Stimulated activated CD4-positive, alpha-beta T cell treated with anti-CD3 and anti-CD28 coated beads, Interleukin-2, amount 100 ng/mL, for 4 hours (primary cell): ENCODE measurements around the gene CCK.
A peak's percentile ranks its signal among the peaks of the same experiment; 100 is the strongest.

Experiments used
- DNase-seq: peaks from one replicate; pipeline ENCODE4 v3.0.0-alpha.2; 2020; ENCODE audit warnings: low read depth

Gene CCK

DNA sequence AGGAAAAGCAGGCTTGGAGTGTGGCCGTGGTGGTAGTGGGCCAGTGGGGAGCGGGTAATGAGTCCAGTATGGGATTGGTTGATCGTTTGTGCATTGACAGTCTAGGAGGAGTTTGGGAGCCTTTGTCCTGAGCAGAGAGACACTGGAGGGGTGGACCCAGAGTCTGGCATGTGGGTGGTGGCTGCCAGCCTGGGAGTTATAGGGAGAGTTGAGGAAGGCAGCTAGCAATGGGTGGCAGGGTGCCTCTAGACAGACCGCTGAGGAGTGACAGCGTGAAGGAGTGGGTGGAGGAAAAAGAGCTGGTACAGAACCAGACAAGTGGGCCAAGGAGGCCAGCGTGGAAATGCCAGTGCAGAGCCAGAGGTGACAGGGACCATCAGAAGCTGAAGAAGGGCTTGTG, 1.9 kb upstream of the CCK start:
- no peak for DNase-seq

DNA sequence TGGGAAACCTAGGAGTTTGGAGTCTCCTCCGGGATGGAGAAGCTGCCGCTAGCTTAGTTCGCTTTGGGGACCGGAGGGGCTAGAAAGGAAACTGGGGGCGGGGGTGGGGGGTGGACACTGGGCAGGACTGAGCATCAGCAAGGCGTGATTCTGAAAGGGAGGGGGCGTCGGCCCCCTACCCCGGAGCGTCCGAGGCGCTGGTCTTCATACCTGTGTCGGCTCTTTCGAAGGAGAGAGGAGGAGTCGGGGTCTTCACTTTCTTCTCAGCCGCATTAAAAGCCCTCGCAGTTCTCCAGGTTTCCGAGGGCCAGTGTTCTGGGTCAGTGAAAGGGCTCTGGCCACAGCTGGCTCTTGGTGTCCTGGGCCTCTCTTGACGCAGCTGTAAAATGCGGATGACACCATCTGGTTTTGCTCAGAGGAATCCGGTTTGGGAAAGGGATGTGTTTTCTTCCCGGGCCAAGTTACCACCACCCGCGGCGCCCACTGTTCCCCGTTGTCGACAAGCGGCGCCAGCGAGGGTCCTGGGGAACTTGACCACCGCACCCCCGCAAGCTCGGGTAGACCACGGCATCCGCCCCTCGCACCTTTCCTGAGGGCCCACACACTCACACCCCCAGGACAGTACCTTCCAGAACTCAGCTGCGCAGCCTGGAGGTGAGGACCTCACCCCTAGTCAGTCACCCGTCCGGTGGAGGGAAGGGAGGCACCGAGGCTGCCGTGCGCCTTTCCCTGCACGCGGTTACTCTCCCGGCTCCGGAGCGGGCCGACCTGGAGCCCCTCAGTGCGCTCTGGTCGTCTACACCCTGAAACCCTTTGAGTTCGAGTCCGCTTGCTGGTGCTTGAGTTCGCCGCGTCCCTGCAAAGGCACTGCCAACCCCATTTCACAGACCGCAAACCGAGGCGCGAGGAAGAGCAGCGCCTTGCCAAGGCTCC, 660 bp downstream of the CCK start:
- no peak for DNase-seq

DNA sequence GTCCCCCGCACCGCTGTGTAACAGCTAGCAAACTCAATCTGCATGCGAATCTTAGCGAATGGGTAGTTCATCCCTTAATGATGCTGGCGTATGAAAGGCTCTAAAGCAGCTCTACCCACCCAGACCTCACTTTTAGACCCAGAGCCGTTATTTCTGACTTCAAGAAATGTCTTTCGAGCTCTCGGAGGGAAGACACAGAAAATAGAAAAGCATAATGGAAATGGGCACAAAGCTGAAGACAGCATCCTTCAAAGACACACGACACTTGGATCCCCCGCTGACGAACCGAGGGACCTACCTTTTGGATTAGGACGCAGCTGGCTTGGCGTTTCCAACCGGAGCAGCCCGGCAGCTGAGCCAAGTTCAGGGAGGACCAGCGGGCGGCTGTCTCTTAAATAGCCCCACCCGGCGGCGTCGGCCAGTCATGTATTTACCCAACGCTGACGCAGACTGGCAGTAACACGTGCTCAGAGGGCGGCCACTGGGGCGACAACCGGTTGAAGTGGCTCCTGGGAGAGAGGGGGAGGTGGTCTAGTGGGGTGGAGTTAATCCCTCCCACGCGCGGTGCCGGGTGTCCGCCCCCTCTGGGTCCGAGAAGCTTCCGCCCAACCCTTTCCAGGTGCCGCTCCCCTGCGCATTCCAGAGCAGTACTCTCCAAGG, 1.5 kb downstream of the CCK start:
- DNase-seq: no peak

DNA sequence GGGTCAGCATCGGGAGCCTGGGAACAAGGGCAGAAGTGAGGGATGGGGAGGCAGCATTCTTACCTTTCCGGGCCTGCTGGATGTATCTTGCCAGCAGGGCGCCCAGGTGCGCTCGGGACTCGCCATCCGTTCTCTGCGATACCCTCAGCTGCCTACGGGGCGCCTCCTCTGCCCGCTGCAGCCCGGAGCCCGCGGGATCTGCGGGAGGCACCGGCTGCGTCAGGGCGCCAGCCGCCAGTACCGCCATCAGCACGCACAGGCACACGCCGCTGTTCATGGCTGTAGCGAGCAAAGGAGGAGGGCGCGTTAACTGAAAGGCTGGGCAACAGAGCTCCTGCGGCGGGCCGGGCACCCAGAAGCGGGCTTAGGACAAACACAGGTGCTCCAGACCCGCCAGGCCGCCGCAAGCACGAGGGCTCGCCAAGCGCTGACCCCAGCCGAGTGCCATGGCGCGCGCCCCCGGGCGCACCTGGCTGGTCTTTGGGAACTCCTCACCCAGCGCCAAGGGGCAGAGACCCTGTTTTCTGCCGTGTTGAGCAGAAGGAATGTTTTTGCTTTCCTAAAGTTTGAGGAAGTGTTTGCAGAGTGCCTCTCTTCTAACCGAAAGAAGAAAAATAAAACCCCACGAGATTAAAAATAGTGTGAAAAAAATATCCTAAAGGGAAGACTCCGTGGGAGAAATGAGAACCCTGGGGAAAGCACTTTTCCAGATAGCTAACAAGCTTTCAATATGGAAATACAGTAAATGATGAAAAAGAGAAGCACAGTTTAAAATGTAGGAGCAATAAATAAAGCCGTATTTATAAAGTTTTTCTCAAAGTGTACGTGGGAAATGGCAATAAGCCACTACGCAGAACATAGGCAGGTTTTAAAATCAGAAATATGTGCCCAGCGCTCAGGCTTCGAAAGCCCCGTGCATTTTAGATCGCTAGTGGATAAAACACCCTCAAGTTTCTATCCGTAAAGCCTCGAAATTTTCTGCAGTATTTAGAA, 2.3 kb downstream of the CCK start:
- DNase-seq: no peak

DNA sequence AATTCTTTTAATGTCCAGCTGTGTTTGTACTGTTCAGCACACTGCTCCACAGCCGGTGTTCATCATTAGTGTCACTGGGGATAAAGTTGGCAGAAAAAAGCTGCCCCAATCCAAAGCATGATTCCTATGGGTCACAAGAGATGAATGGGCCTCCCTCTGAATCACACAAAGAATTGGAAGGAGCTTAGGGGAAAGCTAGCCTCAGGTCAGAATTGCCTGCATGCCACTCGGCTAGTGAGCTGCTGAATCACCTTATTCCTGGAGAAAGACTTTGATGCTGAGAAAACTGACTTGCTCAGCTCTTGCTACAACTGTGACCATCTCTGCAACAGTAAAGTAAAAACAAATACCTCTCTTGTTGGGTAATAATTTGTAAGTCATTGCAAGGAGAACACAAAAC, 3.5 kb downstream of the CCK start:
- no peak for DNase-seq

DNA sequence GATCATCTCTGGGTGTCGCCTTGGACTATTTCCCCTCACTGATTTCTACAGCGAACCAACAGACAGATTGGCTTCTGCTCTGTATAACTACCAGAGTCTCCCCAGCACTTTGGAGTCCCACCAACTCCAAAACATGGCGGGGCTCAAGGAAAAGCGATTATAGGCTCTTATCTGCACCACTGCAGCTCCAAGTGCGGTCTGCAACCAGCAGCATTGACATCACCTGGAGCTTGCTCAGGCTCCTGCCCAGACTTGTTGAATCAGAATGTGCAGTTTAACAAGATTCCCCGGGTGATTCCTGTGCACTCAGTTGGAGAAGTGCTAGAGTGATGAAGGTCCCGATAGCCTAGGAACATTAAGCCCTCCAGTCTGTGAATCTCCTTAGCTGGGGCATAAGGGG, 9.0 kb downstream of the CCK start:
- no peak for DNase-seq

DNA sequence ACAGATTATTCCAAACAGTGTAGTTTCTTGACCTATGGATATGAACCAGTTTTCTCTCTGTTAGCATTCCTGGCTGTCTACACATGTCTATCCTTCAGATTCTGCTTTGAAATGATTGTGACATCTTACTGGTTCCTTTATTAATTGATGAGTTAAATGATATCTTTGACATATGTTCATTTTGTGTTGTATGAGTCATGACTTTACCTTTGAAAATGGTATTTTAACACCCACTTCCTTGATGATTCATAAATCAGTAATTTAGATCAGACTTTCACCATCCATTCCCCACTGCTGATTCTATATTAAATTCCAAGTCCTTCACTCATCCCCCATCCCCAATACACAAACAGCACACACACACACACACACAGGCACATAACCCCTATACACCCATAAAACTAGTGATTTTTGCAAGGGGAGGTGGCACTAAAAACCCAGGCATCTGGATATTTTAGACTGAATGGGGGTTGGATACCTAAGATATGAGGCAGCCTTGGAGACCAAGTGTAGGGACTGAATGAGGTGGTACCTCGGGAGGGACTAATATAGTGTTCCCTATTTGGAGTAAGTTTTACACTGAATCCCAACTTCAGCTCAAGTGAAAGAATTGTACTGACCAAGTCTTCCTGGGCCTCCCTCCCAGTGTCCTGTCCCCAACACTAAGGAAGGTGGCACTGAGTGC, 9.7 kb downstream of the CCK start:
- DNase-seq: no peak

DNA sequence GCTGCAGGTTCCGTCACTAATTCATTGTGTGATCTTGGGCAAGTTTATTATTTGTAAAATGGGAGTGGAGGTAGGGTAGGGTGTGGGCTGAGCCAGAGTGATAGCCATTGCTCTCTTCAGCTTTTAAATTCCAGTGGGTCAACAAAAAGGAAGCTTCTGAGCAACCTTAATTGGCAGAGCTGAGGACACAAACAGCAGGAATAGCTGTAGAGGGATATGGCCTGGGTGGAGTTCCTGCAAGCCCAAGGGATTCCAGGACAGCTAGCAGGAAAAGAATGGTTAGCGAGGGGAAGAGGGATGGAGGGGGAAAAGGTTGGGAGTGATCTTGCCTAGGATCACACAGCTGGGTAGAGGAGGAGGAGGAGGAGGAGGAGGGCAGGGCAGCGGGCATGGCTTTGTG, 11.4 kb downstream of the CCK start:
- DNase-seq: no peak

DNA sequence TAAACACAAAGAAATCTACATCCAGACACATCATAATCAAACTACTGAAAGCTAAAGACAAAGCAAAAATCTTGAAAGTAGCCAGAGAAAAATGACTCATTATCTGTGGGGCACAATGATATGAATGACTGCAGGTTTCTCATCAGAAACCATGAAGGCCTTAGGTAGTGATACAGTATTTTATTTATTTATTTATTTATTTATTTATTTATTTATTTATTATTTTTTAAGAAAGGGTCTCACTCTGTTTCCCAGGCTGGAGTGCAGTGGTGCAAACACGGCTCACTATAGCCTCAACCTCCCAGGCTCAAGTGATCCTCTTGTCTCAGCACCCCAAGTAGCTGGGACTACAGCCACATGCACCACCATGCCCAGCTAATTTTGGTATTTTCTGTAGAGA, 15.2 kb downstream of the CCK start:
- no peak for DNase-seq

DNA sequence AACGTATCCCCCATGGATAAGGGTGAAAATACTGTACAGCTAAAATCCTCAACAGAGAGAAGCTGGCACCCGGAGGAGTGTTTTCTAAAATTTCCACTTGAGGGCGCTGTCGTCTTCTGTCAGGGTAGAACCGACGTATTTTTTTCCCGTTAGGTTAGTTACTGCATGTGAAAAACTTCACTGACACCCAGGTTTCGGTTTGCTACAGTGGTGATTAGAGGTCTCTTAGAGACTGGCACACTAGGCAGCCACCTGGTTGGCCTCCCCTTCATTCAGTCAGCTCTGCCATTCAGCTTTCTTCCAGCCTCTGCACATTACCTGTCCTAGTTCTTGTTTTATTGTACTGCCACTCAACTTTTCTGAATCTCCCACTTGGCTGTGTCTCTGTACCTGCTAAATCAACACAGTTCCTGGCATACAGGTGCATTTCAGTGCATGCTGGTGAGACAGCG, 18.4 kb downstream of the CCK start:
- DNase-seq: peak; percentile 41

DNA sequence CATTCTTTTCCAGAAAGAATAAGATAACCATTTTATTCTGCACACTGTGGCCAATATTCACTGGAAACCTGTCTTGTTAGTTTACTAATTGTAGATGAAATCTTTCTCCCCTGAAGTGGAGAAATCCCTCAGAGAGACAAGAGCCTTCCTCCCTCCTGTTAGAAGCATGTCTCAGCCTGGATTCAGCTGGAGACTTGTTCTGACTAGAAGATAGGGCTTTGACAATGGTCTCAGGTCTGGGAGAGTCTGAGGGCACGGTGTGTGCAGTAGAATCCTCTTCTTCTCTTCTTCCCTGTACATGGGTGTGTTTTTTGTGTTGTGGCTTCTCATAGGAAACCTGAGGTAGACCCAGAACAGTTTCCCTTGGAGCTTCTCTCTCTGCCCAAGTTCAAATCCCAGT, 19.9 kb downstream of the CCK start:
- no peak for DNase-seq

DNA sequence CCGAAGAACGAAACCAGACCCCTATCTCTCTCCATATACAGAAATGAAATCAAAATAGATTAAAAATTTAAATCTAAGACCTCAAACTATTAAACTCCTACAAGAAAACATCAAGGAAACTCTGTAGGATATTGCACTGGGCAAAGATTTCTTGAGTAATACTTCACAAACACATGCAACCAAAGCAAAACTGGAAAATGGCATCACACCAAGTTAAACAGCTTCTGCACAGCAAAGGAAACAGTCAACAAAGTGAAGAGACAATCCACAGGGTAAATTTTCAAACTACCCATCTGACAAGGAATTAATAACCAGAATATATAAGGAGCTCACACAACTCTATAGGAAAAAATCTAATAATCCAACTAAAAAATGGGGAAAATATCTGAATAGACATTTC, 29.4 kb downstream of the CCK start:
- no peak for DNase-seq

DNA sequence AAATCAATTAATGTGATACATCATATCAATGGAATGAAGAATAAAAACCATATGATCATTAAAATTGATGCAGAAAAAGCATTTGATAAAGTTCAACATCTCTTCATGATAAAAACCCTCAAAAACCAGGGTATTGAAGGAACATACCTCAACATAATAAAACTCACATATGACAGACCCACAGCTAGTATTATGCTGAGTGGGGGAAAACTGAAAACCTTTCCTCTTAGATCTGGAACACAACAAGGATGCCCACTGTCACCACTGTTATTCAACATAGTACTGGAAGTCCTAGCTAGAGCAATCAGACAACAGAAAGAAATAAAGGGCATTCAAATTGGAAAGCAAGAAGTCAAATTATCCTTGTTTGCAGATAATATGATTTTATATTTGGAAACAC, 30.5 kb downstream of the CCK start:
- no peak for DNase-seq

DNA sequence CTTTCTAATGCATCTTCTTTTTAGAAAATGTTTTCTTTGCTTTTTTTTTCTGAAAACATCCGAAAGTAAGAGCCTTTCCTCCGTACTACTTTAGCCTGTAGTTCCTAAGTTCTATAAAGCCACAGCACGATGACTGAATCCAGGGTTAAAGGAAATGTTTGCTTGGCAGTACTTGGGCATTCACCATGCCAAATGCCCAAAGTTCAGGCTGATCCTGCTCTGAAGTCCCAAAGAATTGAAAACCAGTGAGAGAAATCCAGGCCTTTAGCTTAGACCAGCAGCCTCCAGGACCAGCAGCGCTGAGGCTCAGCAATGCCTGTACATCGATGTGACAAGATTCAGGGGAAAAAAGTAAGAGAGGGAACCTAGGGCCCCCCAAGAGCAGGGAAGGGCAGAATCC, 35.1 kb downstream of the CCK start:
- no peak for DNase-seq

DNA sequence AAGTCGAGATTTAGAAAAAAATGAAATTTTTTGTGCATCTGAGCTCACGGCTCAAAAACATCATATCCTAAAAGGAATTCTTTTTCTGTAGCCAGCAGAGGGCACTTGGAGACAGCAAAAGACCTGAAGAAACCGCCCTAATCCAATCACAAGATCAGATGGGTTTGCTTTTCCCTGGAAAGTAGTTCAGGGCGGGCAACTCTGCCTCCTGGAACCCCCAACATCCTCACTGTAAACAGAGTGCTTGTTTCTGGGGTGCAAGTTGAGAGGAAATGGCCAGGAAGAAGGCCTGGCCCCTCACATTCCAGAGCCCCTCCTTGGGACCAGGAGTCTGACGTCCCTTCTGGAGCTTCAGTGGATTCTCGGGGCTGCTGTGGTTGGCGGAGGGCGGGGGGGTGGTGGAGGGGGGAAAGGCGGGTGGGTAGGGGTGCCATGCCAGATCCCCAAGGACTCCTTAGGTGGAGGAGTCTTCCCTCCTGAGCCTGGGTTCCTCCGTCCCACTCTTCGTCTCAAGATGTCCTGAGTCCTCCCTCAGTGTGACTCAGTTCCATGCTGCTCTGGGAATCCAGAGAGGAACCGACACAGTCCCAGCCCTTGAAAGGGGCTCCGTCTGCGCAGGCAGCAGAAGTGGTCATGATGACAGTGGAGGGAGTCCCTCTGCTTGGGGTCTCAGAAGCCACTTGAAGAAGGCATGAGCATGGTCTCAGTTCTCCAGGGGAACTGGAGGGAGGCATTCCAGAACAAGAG, 35.9 kb downstream of the CCK start:
- no peak for DNase-seq

DNA sequence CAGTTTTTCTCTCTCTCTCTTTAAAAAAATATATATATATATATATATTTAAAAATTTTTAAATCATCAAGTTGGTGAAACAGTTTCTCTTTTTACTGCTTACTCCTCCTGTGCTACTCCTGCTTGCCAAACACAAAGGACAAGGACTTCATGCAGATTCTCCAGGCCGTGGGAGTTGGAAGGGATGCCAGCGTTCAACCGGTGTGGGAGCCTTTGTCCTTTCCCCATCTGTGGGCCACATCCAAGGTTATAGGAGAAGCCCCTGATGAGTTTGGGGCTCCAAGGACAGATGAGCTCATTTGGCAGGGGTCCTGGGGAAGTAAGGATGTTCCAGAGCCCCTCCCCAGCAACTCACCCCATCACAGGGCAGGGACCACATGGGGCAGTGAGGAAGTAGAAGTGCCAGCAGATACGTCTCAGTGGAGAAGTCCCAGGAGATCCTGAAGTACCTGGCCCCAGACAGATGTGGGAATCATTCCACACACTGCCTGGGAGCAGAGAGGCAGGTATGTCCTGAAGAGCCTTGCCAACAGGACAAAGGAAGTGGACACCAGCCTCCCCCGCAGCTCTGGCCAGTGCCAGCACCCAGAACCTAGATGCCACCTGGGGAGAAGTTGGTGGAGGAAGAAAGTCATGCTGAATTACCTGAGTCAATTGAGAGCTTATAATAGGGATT, 36.6 kb downstream of the CCK start:
- DNase-seq: no peak

DNA sequence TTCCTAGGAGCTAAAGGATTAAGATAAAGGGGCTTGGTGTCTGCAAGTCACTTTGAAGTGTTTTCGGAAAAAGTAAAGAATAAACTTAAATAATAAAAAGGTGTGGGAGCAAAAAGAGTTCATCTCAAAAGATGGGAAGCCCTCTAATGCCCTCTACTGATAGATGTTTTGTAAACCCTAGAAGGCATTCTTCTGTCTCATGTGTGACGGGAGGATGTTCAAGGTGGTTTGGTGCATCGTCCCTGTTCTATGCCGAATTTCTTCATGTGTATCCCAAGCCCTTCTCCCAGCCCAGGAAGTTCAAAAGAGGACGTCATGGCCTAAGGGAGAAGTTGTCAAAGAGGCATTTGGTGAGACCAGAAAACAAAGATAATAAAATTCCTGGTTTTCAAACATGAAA, 37.2 kb downstream of the CCK start:
- DNase-seq: no peak

DNA sequence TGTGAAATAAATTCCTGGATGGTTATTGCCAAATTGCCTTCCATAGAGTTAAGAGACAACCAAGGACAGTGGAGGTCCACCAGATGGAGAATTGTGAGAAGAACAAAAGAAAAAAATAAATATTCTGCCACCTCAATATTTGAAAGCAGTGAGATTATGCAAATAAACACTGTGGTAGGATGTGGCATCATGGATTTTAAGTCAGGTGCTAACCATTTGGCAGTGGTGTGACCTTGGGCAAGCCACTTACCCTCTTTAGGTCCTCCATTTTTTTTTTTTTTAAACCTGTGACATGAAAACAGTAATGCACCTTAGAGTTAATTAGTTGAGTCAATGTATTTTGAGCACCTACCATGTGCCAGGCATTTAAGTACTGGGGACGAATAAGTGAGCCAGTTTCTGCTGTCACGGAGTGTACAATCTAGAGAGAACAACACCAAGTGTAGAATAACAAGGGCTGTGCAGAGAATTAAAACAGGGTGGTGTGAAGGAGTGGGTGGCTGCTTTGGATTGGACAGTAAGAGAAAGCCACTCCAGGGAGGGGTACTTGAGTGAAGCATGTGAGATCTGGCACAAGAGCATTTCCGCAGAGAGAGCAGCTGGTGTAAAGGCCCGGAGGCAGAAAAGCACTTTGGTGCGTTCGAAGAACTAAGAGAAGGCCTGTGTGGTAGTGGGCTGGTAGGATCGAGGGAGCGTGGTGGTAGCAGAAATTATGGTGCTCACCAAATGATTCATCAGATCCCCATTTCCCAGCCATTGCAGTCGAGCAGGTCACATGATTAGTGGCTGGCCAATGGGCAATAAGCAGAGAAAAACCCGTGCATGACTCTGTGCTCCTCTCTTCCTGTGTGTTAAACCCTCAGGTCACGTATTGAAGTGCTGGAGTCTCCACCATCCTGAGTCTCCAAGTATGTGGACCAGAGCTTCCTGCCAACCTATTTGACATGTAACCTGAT, 39.2 kb downstream of the CCK start:
- DNase-seq: no peak
